K562 (cell line): ENCODE data around the gene FOSL1. TPM values are rescaled to one million over a fixed set of nuclear protein-coding genes. Genes with fewer than 3 reads are reported as not detected.

Experiments
- ATF3 ChIP-seq, 2 experiments: fragments of 450-650 bp in 1 of 2; sonication (generic) in 1 of 2; formaldehyde crosslinking in 1 of 2; IDR thresholded peaks in 1 of 2; conservative IDR thresholded peaks in 1 of 2; 2 replicates each; pipeline versions ENCODE4 v1.6.1 to v1.8.1; 2016 to 2023; ENCODE audit warnings: mild to moderate bottlenecking in 2 of 2, moderate library complexity in 2 of 2, inconsistent platforms in 1 of 2, missing genetic modification reagents in 1 of 2
- CCNT2 ChIP-seq: IDR thresholded peaks from 2 replicates; pipeline ENCODE4 v1.6.1; 2011; ENCODE audit warnings: borderline replicate concordance, low read depth, mild to moderate bottlenecking, moderate library complexity, mixed read lengths, low read length; ENCODE audit not compliant: insufficient read length; ENCODE audit errors: extremely low read depth
- E4F1 ChIP-seq: fragments of 250-450 bp; sonication (Bioruptor Pico); IDR thresholded peaks from 2 replicates; pipeline ENCODE4 v1.5.0; 2021; ENCODE audit warnings: mild to moderate bottlenecking, borderline replicate concordance
- HBP1 ChIP-seq: fragments of 450-650 bp; formaldehyde crosslinking; IDR thresholded peaks from 2 replicates; pipeline ENCODE4 v1.4.0; 2022; ENCODE audit warnings: missing genetic modification characterization
- HDAC8 ChIP-seq: fragments of 450-650 bp; IDR thresholded peaks from 2 replicates; pipeline ENCODE4 v1.6.1; 2016; ENCODE audit warnings: mild to moderate bottlenecking, missing genetic modification characterization, moderate library complexity, missing compliant biosample characterization
- KLF16 ChIP-seq: IDR thresholded peaks from 2 replicates; pipeline ENCODE4 v1.6.1; 2016; ENCODE audit warnings: antibody characterized with exemption
- NR0B1 ChIP-seq: fragments of 450-650 bp; IDR thresholded peaks from one replicate; pipeline ENCODE4 v1.6.1; 2018; ENCODE audit warnings: mild to moderate bottlenecking, moderate library complexity; ENCODE audit not compliant: partially characterized antibody
- NR2F6 ChIP-seq: fragments of 450-650 bp; formaldehyde crosslinking; IDR thresholded peaks from 2 replicates; pipeline ENCODE4 v1.4.0; 2020; ENCODE audit warnings: mild to moderate bottlenecking
- PHB2 ChIP-seq: fragments of 450-650 bp; IDR thresholded peaks from 2 replicates; pipeline ENCODE4 v1.6.1; 2017; ENCODE audit warnings: low read depth
- POLR2AphosphoS2 ChIP-seq: IDR thresholded peaks from 2 replicates; pipeline ENCODE4 v1.6.1; 2012; ENCODE audit warnings: low read length, improper control_type of control experiment
- RBFOX2 ChIP-seq: fragments of 200-400 bp; formaldehyde crosslinking; IDR thresholded peaks from 2 replicates; pipeline ENCODE4 v1.6.1; 2017; ENCODE audit warnings: low read depth, mild to moderate bottlenecking, low read length, moderate library complexity
- TOE1 ChIP-seq, 2 experiments: fragments of 450-650 bp in 1 of 2; sonication (generic) in 1 of 2; formaldehyde crosslinking in 1 of 2; IDR thresholded peaks; 2 replicates each; pipeline versions ENCODE4 v1.7.1 to v1.8.0; 2016 to 2022; ENCODE audit warnings: borderline replicate concordance in 2 of 2, mild to moderate bottlenecking in 2 of 2, antibody characterized with exemption in 1 of 2, inconsistent platforms in 1 of 2, low read depth in 1 of 2, missing genetic modification reagents in 1 of 2, moderate library complexity in 1 of 2
- ZNF277 ChIP-seq: fragments of 250-450 bp; sonication (Bioruptor Pico); IDR thresholded peaks from 2 replicates; pipeline ENCODE4 v1.8.0; 2022; ENCODE audit warnings: inconsistent platforms, mild to moderate bottlenecking, moderate library complexity, borderline replicate concordance
- ZNF282 ChIP-seq: sonication (generic); formaldehyde crosslinking; IDR thresholded peaks from 2 replicates; pipeline ENCODE4 v1.8.1; 2023; ENCODE audit warnings: missing genetic modification reagents
- ZNF512 ChIP-seq: IDR thresholded peaks from 2 replicates; pipeline ENCODE4 v1.6.1; 2016; ENCODE audit warnings: missing genetic modification characterization, missing compliant biosample characterization
- ZNF785 ChIP-seq: fragments of 250-450 bp; sonication (Bioruptor Pico); IDR thresholded peaks from 2 replicates; pipeline ENCODE4 v1.4.0; 2020; ENCODE audit warnings: mild to moderate bottlenecking
- polyA plus RNA-seq, 8 experiments: library from polyadenylated mRNA; depleted of rRNA in 4 of 8; stranded (reverse) in 5 of 8; unstranded in 3 of 8; fragments of >200 nt; fragmentation: Nextera tagmentation in 2 of 8; fragmentation: Illumina TruSeq in 1 of 8; extraction: Ambion mirVana in 2 of 8; extraction: Trizol in 1 of 8; gene quantifications; 2 replicates each; pipeline versions ENCODE4 v1.2.1 to v1.2.3, GENCODE V29; 2011 to 2014; ENCODE audit warnings: inconsistent platforms in 1 of 8, missing spikeins in 1 of 8
- total RNA-seq, 7 experiments: library from RNA; depleted of rRNA in 6 of 7; stranded (reverse); fragments of >200 nt in 6 of 7; fragmentation: Illumina TruSeq in 2 of 7; extraction: Trizol in 2 of 7; gene quantifications; 2 replicates each; pipeline versions ENCODE4 v1.2.1 to v1.2.3, GENCODE V29; 2011 to 2021; ENCODE audit warnings: low replicate concordance in 1 of 7

FOSL1 gene
- total and polyA plus RNA-seq, 9 of the 15 experiments (the other 6 are each of a cell fraction or from before 2014, with no cell fraction given): 3.5 to 39.6 (median 10.0) TPM

- TF ChIP-seq ZNF512 (tag) (no peak), RBFOX2 (peak; percentile 93), ATF3 (IDR thresholded peaks at IDR 0.05) (no peak), ATF3 (CRISPR knock-in tag; conservative IDR thresholded peaks at IDR 0.05) (0 out of 2 replicates have a peak, but pooled peaks have one; percentile 65), TOE1 (IDR thresholded peaks at IDR 0.05; ENCODE audit: borderline replicate concordance) (peak; percentile 72; the same call in 1 of the 2 replicates), TOE1 (CRISPR knock-in tag; IDR thresholded peaks at IDR 0.05; ENCODE audit: borderline replicate concordance, low read depth) (no peak), PHB2 (no peak), ZNF277 (CRISPR knock-in tag) (no peak), POLR2AphosphoS2 (no peak), E4F1 (CRISPR knock-in tag) (no peak), CCNT2 (peak; percentile 90), HBP1 (CRISPR knock-in tag) (no peak), KLF16 (no peak), ZNF785 (CRISPR knock-in tag) (no peak), HDAC8 (tag) (0 out of 2 replicates have a peak, but pooled peaks have one; percentile 44), NR2F6 (CRISPR knock-in tag) (no peak), NR0B1 (no peak), ZNF282 (CRISPR knock-in tag) (no peak)
These were observed 11.9 kb downstream of the FOSL1 start, which contains the start of gene FIBP (continued) for GRCh38 chr11:65888163-65888814.
